ENCODE measurements around the gene CDRT15. TPM values are rescaled to one million over a fixed set of nuclear protein-coding genes. Genes with fewer than 3 reads are reported as not detected.
A peak's percentile ranks its signal among the peaks of the same experiment; 100 is the strongest.

Gene CDRT15
- total RNA-seq, 1 experiment from 2014 or later, result not detected

DNA sequence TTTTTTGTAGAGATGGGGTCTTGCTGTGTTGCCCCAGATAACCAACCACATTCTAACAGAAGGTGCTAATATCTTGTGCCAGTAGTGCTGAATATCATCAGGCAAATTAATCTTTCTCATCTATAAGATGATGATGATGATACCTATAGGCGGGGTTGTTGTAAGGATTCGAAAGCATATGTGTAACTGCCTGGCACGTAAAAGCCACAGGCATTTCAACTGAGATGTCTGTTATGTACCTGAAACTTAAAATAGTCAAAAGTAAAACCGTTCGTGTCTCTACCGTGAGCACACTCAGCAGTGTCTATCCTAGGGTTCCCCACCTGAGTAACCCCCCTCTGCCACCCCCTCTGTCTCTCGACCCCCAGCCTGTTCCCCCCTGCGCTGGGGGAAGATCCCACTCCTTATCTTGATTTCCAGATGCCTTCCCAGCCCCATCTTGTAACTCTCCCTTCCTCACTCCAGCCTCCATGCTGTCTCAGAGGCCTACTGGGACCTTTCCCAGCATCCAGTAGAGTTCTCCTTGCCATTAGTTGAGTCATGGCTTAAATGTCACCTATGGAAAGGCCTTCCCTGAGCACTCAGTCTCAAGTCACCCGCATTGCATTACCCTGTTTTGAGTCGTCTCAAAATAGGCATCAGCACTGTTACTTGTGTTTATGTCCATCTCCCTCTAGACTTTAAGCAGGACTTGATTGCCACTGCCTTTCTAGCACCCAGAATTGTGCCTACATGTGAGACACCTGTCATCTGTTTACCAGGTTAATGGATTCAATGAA, 34.1 kb downstream of the CDRT15 start:
- H3K4me3 Mint-ChIP-seq (ENCODE audit: unreplicated experiment), result no peak overlapping the region
- H3K9me3 Mint-ChIP-seq (ENCODE audit: unreplicated experiment), result no peaks in the 10 kb centered on the region
- H3K4me1 Mint-ChIP-seq (ENCODE audit: insufficient read depth, unreplicated experiment), result peaks cover 33% of the 10 kb centered on the region
- H3K36me3 Mint-ChIP-seq (ENCODE audit: insufficient read depth, unreplicated experiment), result peaks cover 29% of the 10 kb centered on the region
- no TSS peak for BruUV-seq (replicated peaks)
- H3K27ac Mint-ChIP-seq (ENCODE audit: low read depth, unreplicated experiment), result no peak overlapping the region
- no peak for DNase-seq (ENCODE audit: unreplicated experiment)
- ChIA-PET POLR2A (no interaction called here), CTCF (interaction anchor here (0.6 to 1.3 kb wide), 4 partner anchors 33 to 1198 kb away, joined by 3 to 6 read pairs (median 4); partner anchors contain the start of gene HS3ST3B1)
- H3K27me3 Mint-ChIP-seq (ENCODE audit: insufficient read depth, unreplicated experiment), result no peaks in the 10 kb centered on the region
- intact Hi-C loops (cut with micrococcal nuclease), result loop anchor here (10.0 kb wide), 1 partner anchor 138 kb away; the partner anchor contains the start of gene COX10
- TF ChIP-seq, protein P1, sequence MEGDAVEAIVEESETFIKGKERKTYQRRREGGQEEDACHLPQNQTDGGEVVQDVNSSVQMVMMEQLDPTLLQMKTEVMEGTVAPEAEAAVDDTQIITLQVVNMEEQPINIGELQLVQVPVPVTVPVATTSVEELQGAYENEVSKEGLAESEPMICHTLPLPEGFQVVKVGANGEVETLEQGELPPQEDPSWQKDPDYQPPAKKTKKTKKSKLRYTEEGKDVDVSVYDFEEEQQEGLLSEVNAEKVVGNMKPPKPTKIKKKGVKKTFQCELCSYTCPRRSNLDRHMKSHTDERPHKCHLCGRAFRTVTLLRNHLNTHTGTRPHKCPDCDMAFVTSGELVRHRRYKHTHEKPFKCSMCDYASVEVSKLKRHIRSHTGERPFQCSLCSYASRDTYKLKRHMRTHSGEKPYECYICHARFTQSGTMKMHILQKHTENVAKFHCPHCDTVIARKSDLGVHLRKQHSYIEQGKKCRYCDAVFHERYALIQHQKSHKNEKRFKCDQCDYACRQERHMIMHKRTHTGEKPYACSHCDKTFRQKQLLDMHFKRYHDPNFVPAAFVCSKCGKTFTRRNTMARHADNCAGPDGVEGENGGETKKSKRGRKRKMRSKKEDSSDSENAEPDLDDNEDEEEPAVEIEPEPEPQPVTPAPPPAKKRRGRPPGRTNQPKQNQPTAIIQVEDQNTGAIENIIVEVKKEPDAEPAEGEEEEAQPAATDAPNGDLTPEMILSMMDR (IDR thresholded peaks at IDR 0.05; ENCODE audit: unreplicated experiment), result no peak

DNA sequence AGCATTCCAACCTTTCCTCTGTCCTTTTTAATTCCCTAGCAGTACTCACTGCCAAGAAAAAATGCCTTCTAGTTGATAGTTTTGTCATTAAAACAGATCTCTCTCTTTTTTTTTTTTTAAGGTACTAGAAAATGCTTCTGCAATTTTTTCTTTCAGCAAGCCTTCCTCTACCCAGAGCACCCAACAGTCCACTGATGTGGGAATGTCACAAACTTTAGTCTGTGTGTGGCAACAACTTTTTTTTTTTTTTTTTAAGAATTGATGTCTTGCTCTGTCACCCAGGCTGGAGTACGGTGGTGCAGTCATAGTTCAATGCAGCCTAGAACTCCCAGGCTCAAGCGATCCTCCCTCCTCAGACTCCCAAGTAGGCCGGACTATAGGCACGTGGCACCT, 34.7 kb downstream of the CDRT15 start:
- Mint-ChIP-seq H3K27me3 (ENCODE audit: insufficient read depth, unreplicated experiment) (no peaks in the 10 kb centered on the region), H3K9me3 (ENCODE audit: unreplicated experiment) (no peaks in the 10 kb centered on the region), H3K4me1 (ENCODE audit: insufficient read depth, unreplicated experiment) (peaks cover 28% of the 10 kb centered on the region), H3K4me3 (ENCODE audit: unreplicated experiment) (no peak overlapping the region), H3K27ac (ENCODE audit: low read depth, unreplicated experiment) (peak overlapping the region; percentile 40), H3K36me3 (ENCODE audit: insufficient read depth, unreplicated experiment) (peaks cover 23% of the 10 kb centered on the region)
- no peak for DNase-seq (ENCODE audit: unreplicated experiment)
- intact Hi-C loops (cut with micrococcal nuclease), result loop anchor here (10.0 kb wide), 1 partner anchor 137 kb away; the partner anchor contains the start of gene COX10
- no TSS peak for BruUV-seq (replicated peaks)
- ChIA-PET CTCF (no interaction called here), POLR2A (no interaction called here)
- TF ChIP-seq, protein P1 (IDR thresholded peaks at IDR 0.05; ENCODE audit: unreplicated experiment), result no peak

DNA sequence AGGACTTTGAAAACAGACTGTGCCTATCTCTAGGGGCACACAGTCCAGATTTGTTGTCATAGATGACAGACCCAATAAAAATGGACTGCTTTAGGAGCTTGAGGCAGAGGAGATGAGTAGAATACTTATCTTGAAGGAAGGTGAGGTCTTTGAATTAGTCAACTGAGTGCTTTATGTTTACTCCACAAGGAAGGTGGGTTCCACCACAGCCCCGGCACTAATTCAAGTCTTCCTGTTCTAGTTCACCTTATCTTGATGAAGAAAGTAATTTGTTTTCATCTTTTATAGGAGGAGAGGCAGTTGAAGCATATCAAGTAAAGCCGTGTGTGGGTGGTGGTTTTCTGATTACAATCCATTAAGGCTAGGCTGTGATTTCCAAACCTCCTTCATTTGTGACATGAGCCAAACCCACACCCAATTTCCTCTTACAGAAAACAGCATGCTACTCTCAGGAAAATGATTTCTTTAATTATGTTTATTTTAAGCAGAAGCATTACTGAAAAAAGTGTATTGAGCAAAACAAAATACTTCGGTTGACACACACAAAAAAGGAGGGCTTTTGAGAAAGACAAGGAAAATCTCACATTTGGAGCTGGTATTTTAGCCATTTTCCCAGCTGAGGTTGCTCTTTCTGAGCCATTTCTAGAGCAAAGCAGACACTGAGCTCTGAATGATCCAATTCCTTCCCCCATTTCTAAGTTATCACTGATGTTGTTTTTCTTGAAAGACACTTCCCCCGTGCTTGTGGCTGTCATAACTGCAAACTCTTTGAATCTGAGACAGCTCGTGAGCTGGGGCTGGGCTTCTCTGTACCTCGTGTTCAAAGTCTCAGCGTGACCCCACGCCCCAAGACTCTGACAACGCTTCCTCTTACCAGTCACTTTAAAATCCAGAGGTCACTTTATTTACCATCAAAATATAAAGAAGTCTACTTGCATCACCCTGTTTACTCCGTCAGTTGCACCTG, 35.4 kb downstream of the CDRT15 start:
- ChIA-PET POLR2A (no interaction called here), CTCF (interaction anchor here (0.8 kb wide), 1 partner anchor 83 kb away, joined by 3 read pairs; no protein-coding TSS in a partner anchor)
- DNase-seq (ENCODE audit: unreplicated experiment), result no peak
- BruUV-seq (replicated peaks), result no TSS peak
- Mint-ChIP-seq H3K4me1 (ENCODE audit: insufficient read depth, unreplicated experiment) (peaks cover 28% of the 10 kb centered on the region), H3K4me3 (ENCODE audit: unreplicated experiment) (no peak overlapping the region), H3K36me3 (ENCODE audit: insufficient read depth, unreplicated experiment) (peaks cover 21% of the 10 kb centered on the region), H3K27ac (ENCODE audit: low read depth, unreplicated experiment) (peak overlapping the region; percentile 40), H3K27me3 (ENCODE audit: insufficient read depth, unreplicated experiment) (no peaks in the 10 kb centered on the region), H3K9me3 (ENCODE audit: unreplicated experiment) (no peaks in the 10 kb centered on the region)
- intact Hi-C loops (cut with micrococcal nuclease), result loop anchor here (10.0 kb wide), 1 partner anchor 137 kb away; the partner anchor contains the start of gene COX10
- TF ChIP-seq, protein P1 (IDR thresholded peaks at IDR 0.05; ENCODE audit: unreplicated experiment), result no peak

DNA sequence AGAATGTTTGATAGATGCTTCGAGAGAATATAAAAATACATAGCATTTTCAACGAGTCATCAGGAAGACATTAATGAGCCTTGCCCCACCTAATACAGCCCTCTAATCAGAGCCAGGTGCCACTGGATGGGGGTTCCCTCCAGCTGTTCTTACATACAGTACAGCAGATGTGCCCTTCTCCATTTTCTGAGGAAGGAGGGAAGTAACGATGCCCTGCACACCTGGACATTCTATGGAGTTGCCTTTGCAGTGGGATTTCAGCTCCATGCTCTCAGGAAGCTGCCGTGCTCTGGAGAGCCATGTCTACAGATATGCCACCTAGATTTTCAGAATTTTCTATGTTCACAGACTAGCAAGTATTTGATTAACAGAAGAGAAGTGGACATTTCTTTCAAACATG, 36.3 kb downstream of the CDRT15 start:
- ChIA-PET POLR2A (no interaction called here), CTCF (interaction anchor here (0.8 to 1.2 kb wide), 2 partner anchors 84 to 605 kb away, joined by 3 to 4 read pairs; no protein-coding TSS in a partner anchor)
- Mint-ChIP-seq H3K4me1 (ENCODE audit: insufficient read depth, unreplicated experiment) (peaks cover 20% of the 10 kb centered on the region), H3K27ac (ENCODE audit: low read depth, unreplicated experiment) (no peak overlapping the region), H3K27me3 (ENCODE audit: insufficient read depth, unreplicated experiment) (no peaks in the 10 kb centered on the region), H3K9me3 (ENCODE audit: unreplicated experiment) (no peaks in the 10 kb centered on the region), H3K4me3 (ENCODE audit: unreplicated experiment) (no peak overlapping the region), H3K36me3 (ENCODE audit: insufficient read depth, unreplicated experiment) (peaks cover 19% of the 10 kb centered on the region)
- no peak for DNase-seq (ENCODE audit: unreplicated experiment)
- no TSS peak for BruUV-seq (replicated peaks)
- intact Hi-C loops (cut with micrococcal nuclease), result loop anchor here (10.0 kb wide), 1 partner anchor 136 kb away; the partner anchor contains the start of gene COX10
- TF ChIP-seq, protein P1 (IDR thresholded peaks at IDR 0.05; ENCODE audit: unreplicated experiment), result no peak

Data from MCF 10A (cell line).